ENCODE measurements around the gene STARD9. TPM values are rescaled to one million over a fixed set of nuclear protein-coding genes. Genes with fewer than 3 reads are reported as not detected.
A peak's percentile ranks its signal among the peaks of the same experiment; 100 is the strongest.

STARD9 gene
- total and polyA plus RNA-seq, 4 experiments from 2014 or later = 0.49 to 6.1 (median 4.5) TPM; not detected in 1

DNA sequence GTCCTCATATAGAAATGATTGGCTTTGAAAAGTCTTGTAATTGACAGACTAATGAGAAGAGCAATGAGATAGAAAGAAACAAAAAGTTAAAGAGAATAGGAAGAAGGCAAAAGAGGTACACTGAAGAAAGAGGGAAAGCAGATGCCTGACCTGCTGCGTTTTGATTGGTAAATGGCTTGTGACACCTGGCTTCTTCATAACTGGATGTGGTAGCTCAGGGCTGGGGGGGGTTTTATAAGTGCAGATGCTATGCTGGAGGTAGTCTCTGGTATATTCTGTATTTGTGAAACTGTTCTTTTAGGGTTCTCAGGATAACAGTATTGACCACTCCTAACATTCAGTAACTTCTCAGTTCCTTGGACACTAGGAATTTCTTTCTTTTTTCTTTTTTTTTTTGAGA is 1.4 kb downstream of the STARD9 start:
- H3K36me3 ChIP-seq (ENCODE audit: insufficient read depth, low read length) = no peaks in the 10 kb centered on the region
- no peak for DNase-seq
- Mint-ChIP-seq H3K4me3 (peak overlapping the region; percentile 89 to 96 (median 92)), H3K9me3 (no peaks in the 10 kb centered on the region), H3K36me3 (no peaks in the 10 kb centered on the region), H3K27ac (peak overlapping the region in 1 of 7 donors; percentile 78), H3K4me1 (peaks cover 18 to 46% (median 27%) of the 10 kb centered on the region in 4 donors), H3K27me3 (peaks cover 6 to 12% of the 10 kb centered on the region in 2 donors)
- H3K27me3 ChIP-seq (ENCODE audit: insufficient read depth, low read length) = no peaks in the 10 kb centered on the region
- ChIA-PET CTCF (ENCODE audit: partially characterized antibody) (no interaction called here), POLR2A (ENCODE audit: partially characterized antibody) (interaction anchor here (1.7 to 5.6 kb wide), 2 partner anchors 28 to 86 kb away, joined by 7 to 60 read pairs; partner anchors contain the start of genes HAUS2, LRRC57 and ZNF106)
- peaks cover 24% of the 10 kb centered on the region for H3K4me1 ChIP-seq (ENCODE audit: insufficient read depth, low read length)
- no peak overlapping the region for H3K27ac ChIP-seq (ENCODE audit: low read depth, low read length)
- no peak overlapping the region for H3K4me3 ChIP-seq (ENCODE audit: low read length in 2 of 2)
- intact Hi-C loops (cut with micrococcal nuclease) = loop anchor here (5.0 kb wide), 1 partner anchor 161 kb away; the partner anchor contains the start of gene CDAN1
- no peaks in the 10 kb centered on the region for H3K9me3 ChIP-seq (ENCODE audit: control insufficient read depth in 1 of 2, low read length in 2 of 2)

DNA sequence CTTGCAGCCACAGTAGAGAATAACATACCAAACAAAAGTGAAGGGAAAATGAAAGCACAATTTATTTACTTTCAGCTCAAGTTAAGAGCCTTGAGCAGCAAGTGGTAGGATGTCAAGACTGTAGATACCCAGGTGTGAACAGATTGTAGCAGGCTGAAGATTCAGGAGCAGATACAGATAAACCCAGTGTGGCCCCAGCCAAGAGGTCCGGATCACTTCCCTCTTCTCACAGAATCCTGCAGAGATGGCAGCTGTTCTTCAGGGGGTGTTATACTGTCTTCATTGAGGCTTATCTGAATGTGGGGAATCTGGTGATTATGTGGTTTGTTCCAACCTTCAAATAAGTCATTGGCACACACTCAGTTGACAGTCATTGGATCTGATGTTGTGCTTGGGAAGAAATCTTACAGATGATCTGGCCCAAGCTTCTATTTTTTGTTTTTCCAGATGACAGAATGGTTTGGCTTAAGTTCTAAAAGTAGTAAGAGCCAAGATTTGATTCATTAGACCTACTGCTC is 2.2 kb downstream of the STARD9 start:
- DNase-seq = no peak
- Histone ChIP-seq H3K27ac (ENCODE audit: low read depth, low read length) (no peak overlapping the region), H3K4me3 (ENCODE audit: low read length in 2 of 2) (no peak overlapping the region), H3K9me3 (ENCODE audit: control insufficient read depth in 1 of 2, low read length in 2 of 2) (no peaks in the 10 kb centered on the region), H3K4me1 (ENCODE audit: insufficient read depth, low read length) (peaks cover 30% of the 10 kb centered on the region), H3K36me3 (ENCODE audit: insufficient read depth, low read length) (no peaks in the 10 kb centered on the region), H3K27me3 (ENCODE audit: insufficient read depth, low read length) (no peaks in the 10 kb centered on the region)
- H3K27ac Mint-ChIP-seq = no peak overlapping the region
- H3K9me3 Mint-ChIP-seq = no peaks in the 10 kb centered on the region
- H3K4me1 Mint-ChIP-seq = peaks cover 20 to 54% (median 30%) of the 10 kb centered on the region in 4 donors
- H3K36me3 Mint-ChIP-seq = no peaks in the 10 kb centered on the region
- H3K27me3 Mint-ChIP-seq = peaks cover 6 to 12% of the 10 kb centered on the region in 2 donors
- H3K4me3 Mint-ChIP-seq = peak overlapping the region in 3 of 8 donors; percentile 7 to 36 (median 22)
- ChIA-PET CTCF (ENCODE audit: partially characterized antibody) (no interaction called here), POLR2A (ENCODE audit: partially characterized antibody) (interaction anchor here (1.7 to 5.6 kb wide), 2 partner anchors 29 to 87 kb away, joined by 7 to 60 read pairs; partner anchors contain the start of genes HAUS2, LRRC57 and ZNF106)
- intact Hi-C loops (cut with micrococcal nuclease) = loop anchor here (5.0 kb wide), 1 partner anchor 160 kb away; the partner anchor contains the start of gene CDAN1

DNA sequence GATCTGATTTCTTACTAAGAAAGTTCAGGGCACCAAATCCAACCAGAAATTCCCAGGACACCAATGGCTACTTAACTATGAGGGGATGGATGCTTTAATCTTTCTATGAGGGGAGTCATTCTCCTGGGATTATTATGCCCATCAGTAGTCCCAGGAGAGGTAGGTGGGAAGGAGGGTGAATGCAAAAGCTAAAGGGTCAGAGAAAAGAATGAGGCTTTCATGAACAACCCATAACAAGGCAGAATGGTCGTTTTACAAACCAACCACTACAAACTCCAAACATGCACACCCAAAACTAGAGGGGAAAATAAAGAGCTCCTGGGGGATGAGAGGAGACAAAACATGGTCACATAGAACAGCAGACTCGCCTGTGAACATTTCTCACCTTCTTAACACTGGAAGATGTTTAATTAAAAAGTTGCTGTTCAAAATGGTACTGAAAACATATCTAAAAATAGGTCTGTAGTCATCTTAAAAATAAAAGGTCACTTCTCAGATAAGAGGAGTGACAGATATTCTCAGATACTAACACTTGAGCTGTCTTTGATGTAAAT is 3.7 kb downstream of the STARD9 start:
- intact Hi-C loops (cut with micrococcal nuclease) = loop anchor here (5.0 kb wide), 1 partner anchor 158 kb away; the partner anchor contains the start of gene CDAN1
- POLR2A ChIA-PET (ENCODE audit: partially characterized antibody) = interaction anchor here (0.9 kb wide), 1 partner anchor 9 kb away, joined by 3 read pairs; no protein-coding TSS in a partner anchor
- CTCF ChIA-PET (ENCODE audit: partially characterized antibody) = no interaction called here
- Histone ChIP-seq H3K4me1 (ENCODE audit: insufficient read depth, low read length) (peaks cover 30% of the 10 kb centered on the region), H3K4me3 (ENCODE audit: low read length in 2 of 2) (no peak overlapping the region), H3K9me3 (ENCODE audit: control insufficient read depth in 1 of 2, low read length in 2 of 2) (no peaks in the 10 kb centered on the region), H3K36me3 (ENCODE audit: insufficient read depth, low read length) (no peaks in the 10 kb centered on the region), H3K27ac (ENCODE audit: low read depth, low read length) (no peak overlapping the region), H3K27me3 (ENCODE audit: insufficient read depth, low read length) (no peaks in the 10 kb centered on the region)
- Mint-ChIP-seq H3K36me3 (no peaks in the 10 kb centered on the region), H3K4me3 (peak overlapping the region in 3 of 8 donors; percentile 5 to 50 (median 12)), H3K4me1 (peaks cover 20 to 56% (median 30%) of the 10 kb centered on the region in 4 donors), H3K27me3 (peaks cover 6 to 12% of the 10 kb centered on the region in 2 donors), H3K9me3 (no peaks in the 10 kb centered on the region), H3K27ac (peak overlapping the region in 2 of 7 donors; percentile 19 to 57)
- no peak for DNase-seq

DNA sequence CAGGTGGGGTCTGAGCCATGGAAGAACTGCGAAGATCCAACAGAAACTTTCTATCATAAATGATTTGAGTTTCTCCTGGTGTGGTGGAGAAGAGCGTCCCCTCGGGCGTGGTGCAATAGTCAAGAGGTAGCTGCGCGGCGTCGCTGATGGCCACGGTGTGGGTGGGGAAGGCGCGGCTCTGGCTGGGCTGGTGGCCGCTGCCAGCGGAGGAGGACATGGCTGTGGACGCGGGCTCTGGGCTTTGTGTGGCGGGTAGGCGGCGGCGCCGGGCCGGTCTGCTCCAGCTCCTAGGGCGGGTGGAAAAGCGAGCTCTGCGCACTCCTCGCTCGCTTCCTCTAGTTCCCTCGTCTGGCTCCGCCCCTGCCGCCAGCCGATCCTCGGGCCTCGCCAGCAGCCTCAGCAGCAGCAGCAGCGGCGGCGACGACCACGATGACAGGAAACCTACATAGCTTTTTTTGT is 5.9 kb downstream of the STARD9 start:
- DNase-seq = peak; percentile 73 to 79 (median 77)
- Mint-ChIP-seq H3K9me3 (no peaks in the 10 kb centered on the region), H3K4me1 (peaks cover 15 to 41% (median 23%) of the 10 kb centered on the region in 4 donors), H3K27ac (peak overlapping the region; percentile 60 to 96 (median 94)), H3K4me3 (peak overlapping the region; percentile 89 to 95 (median 91)), H3K27me3 (peaks cover 6 to 11% of the 10 kb centered on the region in 2 donors), H3K36me3 (no peaks in the 10 kb centered on the region)
- intact Hi-C loops (cut with micrococcal nuclease) = loop anchor here (1.0 kb wide), 2 partner anchors 33 to 340 kb away; partner anchors contain the start of genes HAUS2 and LRRC57
- Histone ChIP-seq H3K36me3 (ENCODE audit: insufficient read depth, low read length) (no peaks in the 10 kb centered on the region), H3K4me1 (ENCODE audit: insufficient read depth, low read length) (peaks cover 20% of the 10 kb centered on the region), H3K27me3 (ENCODE audit: insufficient read depth, low read length) (no peaks in the 10 kb centered on the region), H3K9me3 (ENCODE audit: control insufficient read depth in 1 of 2, low read length in 2 of 2) (no peaks in the 10 kb centered on the region), H3K4me3 (ENCODE audit: low read length in 2 of 2) (peak overlapping the region in 1 of 2 donors; percentile 51), H3K27ac (ENCODE audit: low read depth, low read length) (peak overlapping the region; percentile 50)
- POLR2A ChIA-PET (ENCODE audit: partially characterized antibody) = interaction anchor here (0.5 to 3.1 kb wide), 18 partner anchors 9 to 308 kb away, joined by 3 to 33 read pairs (median 5); partner anchors contain the start of genes GANC, HAUS2, LRRC57 and SNAP23
- CTCF ChIA-PET (ENCODE audit: partially characterized antibody) = interaction anchor here (0.6 to 1.9 kb wide), 6 partner anchors 11 to 99 kb away, joined by 3 to 5 read pairs (median 4); no protein-coding TSS in a partner anchor

DNA sequence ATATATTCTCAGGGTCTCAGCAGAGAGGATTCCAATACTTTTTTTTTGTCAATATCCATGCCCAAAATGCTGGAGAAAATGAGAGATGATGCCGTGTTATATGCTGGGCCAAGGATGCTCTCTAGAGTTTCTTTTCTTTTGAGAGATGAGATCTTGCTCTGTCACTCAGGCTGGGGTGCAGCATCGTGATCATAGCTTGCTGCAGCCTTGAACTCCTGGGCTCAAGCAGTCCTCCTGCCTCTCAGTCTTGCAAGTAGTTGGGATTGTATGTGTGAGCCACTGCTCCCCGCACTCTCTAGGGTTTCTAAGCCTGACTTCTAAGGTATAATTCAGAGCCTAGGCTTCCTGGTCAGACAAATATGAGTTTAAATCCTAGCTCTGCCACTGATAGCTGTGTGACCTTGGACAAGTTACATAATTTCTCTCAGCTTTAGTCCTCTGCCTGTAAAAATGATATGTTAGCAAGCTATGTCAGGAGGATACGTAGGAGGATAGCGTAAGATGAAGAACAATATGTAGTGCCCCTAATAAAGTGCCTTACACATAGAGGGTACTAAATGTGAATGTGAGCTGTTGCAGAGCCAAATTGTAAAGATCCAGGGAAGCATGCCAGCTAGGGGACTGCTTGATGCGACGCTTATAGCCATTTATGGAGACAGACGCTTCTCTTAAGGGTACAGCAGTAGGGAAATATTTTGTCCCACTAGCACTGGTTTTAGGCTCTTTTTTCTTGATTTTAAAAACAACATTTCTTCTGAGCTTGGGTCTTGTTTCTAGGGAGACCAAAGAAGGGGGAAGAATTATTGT is 7.4 kb downstream of the STARD9 start:
- Mint-ChIP-seq H3K4me1 (peaks cover 11 to 36% (median 19%) of the 10 kb centered on the region in 4 donors), H3K4me3 (peak overlapping the region in 2 of 8 donors; percentile 12 to 26), H3K27ac (peak overlapping the region in 5 of 7 donors; percentile 9 to 96 (median 60)), H3K27me3 (peaks cover 3 to 7% of the 10 kb centered on the region in 2 donors), H3K36me3 (no peaks in the 10 kb centered on the region), H3K9me3 (no peaks in the 10 kb centered on the region)
- H3K9me3 ChIP-seq (ENCODE audit: control insufficient read depth in 1 of 2, low read length in 2 of 2) = no peaks in the 10 kb centered on the region
- ChIA-PET POLR2A (ENCODE audit: partially characterized antibody) (interaction anchor here (1.0 to 3.1 kb wide), 6 partner anchors 12 to 92 kb away, joined by 3 to 33 read pairs (median 12); partner anchors contain the start of genes HAUS2, LRRC57, SNAP23 and ZNF106), CTCF (ENCODE audit: partially characterized antibody) (interaction anchor here (1.4 to 1.9 kb wide), 3 partner anchors 10 to 20 kb away, joined by 4 to 5 read pairs (median 4); no protein-coding TSS in a partner anchor)
- no peaks in the 10 kb centered on the region for H3K36me3 ChIP-seq (ENCODE audit: insufficient read depth, low read length)
- H3K4me1 ChIP-seq (ENCODE audit: insufficient read depth, low read length) = peaks cover 13% of the 10 kb centered on the region
- intact Hi-C loops (cut with micrococcal nuclease) = no loop called here
- H3K27me3 ChIP-seq (ENCODE audit: insufficient read depth, low read length) = no peaks in the 10 kb centered on the region
- no peak overlapping the region for H3K27ac ChIP-seq (ENCODE audit: low read depth, low read length)
- no peak overlapping the region for H3K4me3 ChIP-seq (ENCODE audit: low read length in 2 of 2)
- no peak for DNase-seq

DNA sequence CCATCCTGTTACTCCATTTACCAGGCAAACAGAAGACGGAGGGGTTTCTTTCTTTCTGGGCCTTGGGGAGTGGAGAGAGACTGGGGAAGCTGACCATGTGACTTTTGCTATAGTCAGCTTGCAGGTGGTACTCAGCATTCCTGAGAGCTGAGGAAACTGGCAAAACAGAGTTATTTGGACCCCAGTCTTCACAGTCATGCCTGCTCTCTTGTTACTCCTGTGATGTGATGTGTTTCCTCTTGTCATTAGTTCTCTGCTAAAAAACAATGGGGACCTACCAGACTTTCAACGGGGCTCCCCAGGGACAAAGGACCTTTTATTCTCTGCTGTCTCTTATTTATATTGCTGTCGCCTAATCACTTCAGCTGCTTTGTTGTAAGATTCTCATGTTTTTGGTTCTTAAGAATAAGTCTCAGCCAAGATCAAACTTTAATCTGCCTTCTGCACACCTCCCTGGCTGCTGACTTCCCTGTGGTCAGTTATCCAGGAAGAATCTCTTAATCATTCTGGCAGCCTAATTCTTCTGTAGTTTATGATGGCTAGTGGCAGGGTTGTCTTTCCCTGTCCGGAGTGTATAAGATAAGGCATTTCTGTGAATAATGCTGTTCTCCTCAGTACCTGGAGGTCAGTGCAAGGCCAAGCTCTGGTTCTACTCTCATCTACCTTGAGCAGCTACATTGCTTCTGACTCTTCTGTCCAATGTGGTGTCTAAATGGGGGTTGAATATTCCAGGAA is 8.8 kb downstream of the STARD9 start:
- H3K27me3 ChIP-seq (ENCODE audit: insufficient read depth, low read length) = no peaks in the 10 kb centered on the region
- H3K27ac ChIP-seq (ENCODE audit: low read depth, low read length) = no peak overlapping the region
- peaks cover 0 to 2% of the 10 kb centered on the region in 2 donors for H3K27me3 Mint-ChIP-seq
- no peak overlapping the region for H3K4me3 ChIP-seq (ENCODE audit: low read length in 2 of 2)
- no peak overlapping the region for H3K4me3 Mint-ChIP-seq
- no peak for DNase-seq
- no peaks in the 10 kb centered on the region for H3K9me3 Mint-ChIP-seq
- peak overlapping the region in 1 of 7 donors; percentile 9 for H3K27ac Mint-ChIP-seq
- ChIA-PET POLR2A (ENCODE audit: partially characterized antibody) (interaction anchor here (1.0 to 1.5 kb wide), 2 partner anchors 8 to 36 kb away, joined by 3 to 5 read pairs; partner anchors contain the start of genes HAUS2, LRRC57 and STARD9), CTCF (ENCODE audit: partially characterized antibody) (interaction anchor here (1.0 to 1.4 kb wide), 3 partner anchors 8 to 1727 kb away, joined by 3 to 4 read pairs (median 3); no protein-coding TSS in a partner anchor)
- H3K4me1 ChIP-seq (ENCODE audit: insufficient read depth, low read length) = peaks cover 13% of the 10 kb centered on the region
- intact Hi-C loops (cut with micrococcal nuclease) = no loop called here
- peaks cover 11 to 32% (median 19%) of the 10 kb centered on the region in 4 donors for H3K4me1 Mint-ChIP-seq
- no peaks in the 10 kb centered on the region for H3K9me3 ChIP-seq (ENCODE audit: control insufficient read depth in 1 of 2, low read length in 2 of 2)
- peaks cover 0 to 4% of the 10 kb centered on the region in 2 donors for H3K36me3 Mint-ChIP-seq
- H3K36me3 ChIP-seq (ENCODE audit: insufficient read depth, low read length) = no peaks in the 10 kb centered on the region

All from CD4-positive, alpha-beta memory T cell (primary cell).